K562 (cell line): Measurements from ENCODE around the gene FIZ1. TPM values are rescaled to one million over a fixed set of nuclear protein-coding genes. Genes with fewer than 3 reads are reported as not detected.

ENCODE experiments used
- ATAC-seq: fragments of 200-7000 bp; cut with Tn5 transposase; 3 replicates; pipeline ENCODE4 v1.9.1; 2020; ENCODE audit warnings: moderate library complexity
- BruUV-seq: library from RNA; stranded (reverse); fragments of 400-500 nt; replicated peaks from 2 replicates; lab custom pipeline; 2021; lab: Mats Ljungman, UMichigan
- CTCF ChIA-PET: fragments of 300-600 bp; formaldehyde crosslinking; extraction: SDS; loops from one replicate; lab custom pipeline; 2021; ENCODE audit warnings: low intra/inter-chr PET ratio; lab: Yijun Ruan, JAX
- POLR2A ChIA-PET: fragments of 300-600, 350-650 bp; sonication (Branson Sonifier 250); formaldehyde crosslinking; extraction: SDS; loops from one replicate; lab custom pipeline; 2021; ENCODE audit warnings: antibody characterized with exemption, inconsistent platforms; lab: Yijun Ruan, JAX
- DNase-seq, 4 experiments: peaks; one replicate each; pipeline versions ENCODE4 v3.0.0 to v3.0.0-alpha.2; 2011 to 2018; ENCODE audit warnings: low spot score in 3 of 4, mixed read lengths in 3 of 4; ENCODE audit errors: extremely low read depth in 1 of 4
- FAIRE-seq: peaks from 2 replicates; lab custom pipeline; 2011; peaks lifted over from hg19 to GRCh38; lab: Jason Lieb, UNC
- H2AFZ ChIP-seq: 2 replicates; pipeline ENCODE4 v1.6.0; 2011; ENCODE audit warnings: low read depth, low read length, control low read depth, inconsistent platforms
- H3K27ac ChIP-seq: fragments of 200-600 bp; 3 replicates; pipeline ENCODE4 v1.8.0; 2011; ENCODE audit warnings: low read depth, mild to moderate bottlenecking, control low read depth, inconsistent platforms, low read length, moderate library complexity, mixed read lengths; ENCODE audit errors: extremely low read depth
- H3K27me3 ChIP-seq, 2 experiments: fragments of 300-600 bp in 1 of 2; 2 replicates in 1 of 2; 3 replicates in 1 of 2; pipeline versions ENCODE4 v1.6.0 to v1.8.0; 2011; ENCODE audit warnings: inconsistent platforms in 2 of 2, low read length in 2 of 2, mild to moderate bottlenecking in 1 of 2, mixed read lengths in 1 of 2, moderate library complexity in 1 of 2; ENCODE audit not compliant: control insufficient read depth in 2 of 2, insufficient read depth in 2 of 2
- H3K36me3 ChIP-seq: fragments of 300-600 bp; 3 replicates; pipeline ENCODE4 v1.8.0; 2011; ENCODE audit warnings: mild to moderate bottlenecking, low read length, inconsistent platforms; ENCODE audit not compliant: control insufficient read depth, insufficient read depth
- H3K4me1 ChIP-seq, 2 experiments: fragments of 200-600 bp in 1 of 2; replicated peaks in 1 of 2; 2 replicates in 1 of 2; 3 replicates in 1 of 2; pipeline versions ENCODE4 v1.5.1 to v1.8.0; 2011; ENCODE audit warnings: inconsistent platforms in 2 of 2, low read length in 2 of 2, mild to moderate bottlenecking in 1 of 2, mixed read lengths in 1 of 2, moderate library complexity in 1 of 2; ENCODE audit not compliant: control insufficient read depth in 2 of 2, insufficient read depth in 2 of 2
- H3K4me2 ChIP-seq: 2 replicates; pipeline ENCODE4 v1.6.1; 2011; ENCODE audit warnings: low read length, control low read depth, inconsistent platforms, mixed read lengths; ENCODE audit not compliant: insufficient read depth
- H3K4me3 ChIP-seq: fragments of 200-600 bp; sonication (generic), shearing (Covaris generic); 2 replicates; pipeline ENCODE4 v1.5.1; 2016; ENCODE audit warnings: control low read depth, inconsistent platforms
- H3K79me2 ChIP-seq: fragments of 200-600 bp; 3 replicates; pipeline ENCODE4 v1.8.0; 2011; ENCODE audit warnings: low read length, inconsistent platforms; ENCODE audit not compliant: control insufficient read depth, insufficient read depth
- H3K9ac ChIP-seq, 2 experiments: 2 replicates each; pipeline versions ENCODE4 v1.6.0 to v1.6.1; 2011; ENCODE audit warnings: low read depth in 2 of 2, low read length in 2 of 2, control low read depth in 1 of 2, inconsistent platforms in 1 of 2, mild to moderate bottlenecking in 1 of 2, mixed read lengths in 1 of 2; ENCODE audit not compliant: insufficient read depth in 1 of 2
- H3K9me1 ChIP-seq: one replicate; pipeline ENCODE4 v1.6.0; 2011; ENCODE audit warnings: inconsistent platforms, mild to moderate bottlenecking, low read length, moderate library complexity; ENCODE audit not compliant: control insufficient read depth, insufficient read depth
- H3K9me3 ChIP-seq: replicated peaks from 2 replicates; pipeline ENCODE4 v1.5.1; 2011; ENCODE audit warnings: low read depth, low read length, inconsistent platforms; ENCODE audit not compliant: control insufficient read depth, insufficient read depth
- H4K20me1 ChIP-seq: replicated peaks from 2 replicates; pipeline ENCODE4 v1.6.1; 2011; ENCODE audit warnings: low read length, inconsistent platforms, mixed read lengths; ENCODE audit not compliant: control insufficient read depth, insufficient read depth
- HCFC1 ChIP-seq: IDR thresholded peaks from 2 replicates; pipeline ENCODE4 v1.6.1; 2012; ENCODE audit warnings: low read depth, low read length, improper control_type of control experiment
- HDAC1 ChIP-seq, 2 experiments: fragments of 450-650 bp; IDR thresholded peaks; 2 replicates each; pipeline ENCODE4 v1.6.1; 2016 to 2017; ENCODE audit warnings: inconsistent platforms in 1 of 2, mild to moderate bottlenecking in 1 of 2, moderate library complexity in 1 of 2
- KDM4B ChIP-seq, 2 experiments: fragments of 450-650 bp in 1 of 2; sonication (generic) in 1 of 2; IDR thresholded peaks; 2 replicates each; pipeline ENCODE4 v1.6.1; 2016 to 2017; ENCODE audit warnings: borderline replicate concordance in 2 of 2, antibody characterized with exemption in 1 of 2, low read depth in 1 of 2, mild to moderate bottlenecking in 1 of 2
- KLF1 ChIP-seq: fragments of 450-650 bp; IDR thresholded peaks from 2 replicates; pipeline ENCODE4 v1.6.1; 2016; ENCODE audit warnings: missing genetic modification characterization, missing compliant biosample characterization
- MAZ ChIP-seq, 2 experiments: fragments of 450-650 bp in 1 of 2; sonication (generic) in 1 of 2; formaldehyde crosslinking; IDR thresholded peaks in 1 of 2; conservative IDR thresholded peaks in 1 of 2; 2 replicates each; pipeline versions ENCODE4 v1.4.0 to v1.5.0; 2020; ENCODE audit warnings: mild to moderate bottlenecking in 1 of 2, missing genetic modification reagents in 1 of 2
- POLR2AphosphoS5 ChIP-seq: IDR thresholded peaks from 2 replicates; pipeline ENCODE4 v1.6.1; 2011; ENCODE audit warnings: mild to moderate bottlenecking, low read depth, low read length, moderate library complexity; ENCODE audit not compliant: control insufficient read depth, insufficient read depth
- RBFOX2 ChIP-seq: fragments of 200-400 bp; formaldehyde crosslinking; IDR thresholded peaks from 2 replicates; pipeline ENCODE4 v1.6.1; 2017; ENCODE audit warnings: low read depth, mild to moderate bottlenecking, low read length, moderate library complexity
- SAP30 ChIP-seq: fragments of 200-600 bp; sonication (generic); IDR thresholded peaks from 2 replicates; pipeline ENCODE4 v1.6.1; 2012; ENCODE audit warnings: borderline replicate concordance, low read depth, mild to moderate bottlenecking, moderate library complexity, low read length, control low read depth, inconsistent platforms; ENCODE audit not compliant: insufficient read depth, poor library complexity, severe bottlenecking
- SP1 ChIP-seq: sonication (generic); formaldehyde crosslinking; IDR thresholded peaks from 2 replicates; pipeline ENCODE4 v1.8.1; 2022; ENCODE audit warnings: mild to moderate bottlenecking, missing genetic modification reagents
- ZNF140 ChIP-seq: fragments of 250-450 bp; sonication (Bioruptor Pico); IDR thresholded peaks from 2 replicates; pipeline ENCODE4 v1.8.0; 2021; ENCODE audit warnings: moderate library complexity, mild to moderate bottlenecking, inconsistent platforms
- WGBS: fragments of 100-300 bp; shearing (Covaris generic); methylation state at CpG from one replicate; pipeline ENCODE4 v1.1.6; 2016; ENCODE audit warnings: low coverage, mixed read lengths; ENCODE audit not compliant: insufficient coverage; ENCODE audit errors: missing lambda C conversion rate; 5-methylcytosine and 5-hydroxymethylcytosine counted together
- in situ Hi-C: fragments of 300-500 bp; cut with MboI; formaldehyde crosslinking; loops from 4 replicates; pipeline ENCODE4 v1.15.0; 2018; ENCODE audit warnings: inconsistent platforms, mixed read lengths
- intact Hi-C: fragments of 100-400 bp; cut with micrococcal nuclease; formaldehyde crosslinking; loops from 2 replicates; pipeline ENCODE4 v1.14.2; 2022
- polyA plus RNA-seq, 8 experiments: library from polyadenylated mRNA; depleted of rRNA in 4 of 8; stranded (reverse) in 5 of 8; unstranded in 3 of 8; fragments of >200 nt; fragmentation: Nextera tagmentation in 2 of 8; fragmentation: Illumina TruSeq in 1 of 8; extraction: Ambion mirVana in 2 of 8; extraction: Trizol in 1 of 8; gene quantifications; 2 replicates each; pipeline versions ENCODE4 v1.2.1 to v1.2.3, GENCODE V29; 2011 to 2014; ENCODE audit warnings: inconsistent platforms in 1 of 8, missing spikeins in 1 of 8
- total RNA-seq, 7 experiments: library from RNA; depleted of rRNA in 6 of 7; stranded (reverse); fragments of >200 nt in 6 of 7; fragmentation: Illumina TruSeq in 2 of 7; extraction: Trizol in 2 of 7; gene quantifications; 2 replicates each; pipeline versions ENCODE4 v1.2.1 to v1.2.3, GENCODE V29; 2011 to 2021; ENCODE audit warnings: low replicate concordance in 1 of 7
- TF ChIP-seq, protein P1 (sequence below): fragments of 450-650 bp; formaldehyde crosslinking; IDR thresholded peaks from 2 replicates; pipeline ENCODE4 v1.4.0; 2022; ENCODE audit warnings: missing genetic modification characterization
- TF ChIP-seq, protein P2 (sequence below), 2 experiments: IDR thresholded peaks; 2 replicates each; pipeline ENCODE4 v1.6.1; 2012; ENCODE audit warnings: improper control_type of control experiment in 2 of 2, low read depth in 2 of 2, low read length in 2 of 2, borderline replicate concordance in 1 of 2
- TF ChIP-seq, protein P3 (sequence below): sonication (generic); formaldehyde crosslinking; IDR thresholded peaks from 2 replicates; pipeline ENCODE4 v1.8.0; 2022; ENCODE audit warnings: missing genetic modification reagents, mild to moderate bottlenecking, moderate library complexity, borderline replicate concordance

The FIZ1 gene
- total and polyA plus RNA-seq, 9 of the 15 experiments (the other 6 are each of a cell fraction or from before 2014, with no cell fraction given) = 0.79 to 17.5 (median 5.5) TPM

DNA sequence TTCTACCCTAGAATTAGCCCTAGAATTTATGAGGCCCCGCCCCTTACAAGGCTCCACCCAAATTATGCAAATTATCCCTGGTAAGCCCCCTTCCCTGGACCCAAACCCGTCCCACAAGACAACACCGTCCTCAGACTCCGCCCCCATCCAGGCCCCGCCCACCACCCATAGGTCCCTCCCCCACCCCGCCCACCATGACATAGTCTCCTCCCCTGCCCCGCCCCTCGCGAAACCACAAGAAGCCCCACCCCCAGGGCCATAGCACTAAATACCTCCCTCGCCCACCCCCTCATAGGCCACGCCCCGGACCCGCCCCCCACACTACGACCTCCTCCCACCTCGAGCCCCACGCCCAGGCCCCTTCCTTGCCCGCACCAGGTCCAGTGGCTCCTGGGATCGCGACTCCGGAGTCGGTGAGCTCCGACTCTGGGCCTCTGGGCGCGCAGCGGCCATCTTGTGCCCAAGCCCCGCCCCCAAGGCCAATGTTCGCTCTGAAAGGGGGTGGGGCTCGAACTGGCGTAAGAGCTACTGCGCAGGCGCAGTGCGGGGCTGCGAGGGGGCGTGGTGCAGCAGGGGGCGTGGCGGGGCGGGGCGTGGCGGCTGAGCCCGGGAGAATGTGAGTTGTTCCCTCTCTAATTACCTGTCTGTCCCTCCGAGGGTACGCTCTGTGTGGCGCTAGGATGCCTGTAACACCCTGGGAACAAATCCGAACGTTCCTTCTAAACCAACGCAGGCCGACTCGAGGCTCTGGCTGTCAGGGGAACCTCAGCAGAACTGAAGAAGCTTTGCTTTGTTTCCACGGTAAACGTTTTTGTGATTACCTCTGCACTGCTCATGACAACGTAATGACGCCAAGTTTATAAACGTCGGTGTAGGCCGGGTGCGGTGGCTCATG, 25.0 kb upstream of the FIZ1 start, which contains the start of gene ZNF784:
Gene ZNF784 (minus strand): TSS at position 458 of the 895 bp plus-strand sequence. CDS start 5 bp downstream, at position 453.
- no peaks in the 10 kb centered on the region; the same call in 1 of the 2 replicates for H4K20me1 ChIP-seq
- H3K27ac ChIP-seq = peak within 1 kb of the TSS; percentile 93
- H3K36me3 ChIP-seq = peaks cover 9% of the 10 kb centered on the region; the same call in 1 of the 3 replicates
- H2AFZ ChIP-seq = peak within 1 kb of the TSS; percentile 99
- ATAC-seq (peak; percentile 88), DNase-seq (peak; percentile 95 to 97 (median 97)), FAIRE-seq (peak; percentile 92)
- no peaks in the 10 kb centered on the region for H3K27me3 ChIP-seq
- intact Hi-C loops (no loop called here), in situ Hi-C loops (loop anchor here (5.0 to 25.0 kb wide), 4 partner anchors 107 to 688 kb away; partner anchors contain the start of genes BRSK1, HSPBP1, TNNT1 and ZSCAN5A)
- no TSS peak for BruUV-seq
- WGBS = 1% methylated on average over 48 of the region's 56 CpGs
- H3K4me2 ChIP-seq = peak within 1 kb of the TSS; percentile 89
- H3K9me3 ChIP-seq = no peaks in the 10 kb centered on the region
- peaks cover 9 to 11% of the 10 kb centered on the region in 2 experiments; a peak in 4 of 5 replicates for H3K4me1 ChIP-seq
- H3K9me1 ChIP-seq = peaks cover 3% of the 10 kb centered on the region
- peak within 1 kb of the TSS; percentile 67 to 95 for H3K9ac ChIP-seq
- peak within 1 kb of the TSS; percentile 53 for H3K4me3 ChIP-seq
- CTCF ChIA-PET = no interaction called here
- peaks cover 7% of the 10 kb centered on the region; the same call in 2 of the 3 replicates for H3K79me2 ChIP-seq
- POLR2A ChIA-PET = interaction anchor here (0.6 to 3.8 kb wide), 18 partner anchors 9 to 551 kb away, joined by 3 to 18 read pairs (median 3); partner anchors contain the start of genes FIZ1, TMEM238 and ZNF865
- peak; percentile 80 for TF ChIP-seq SAP30
- peak; percentile 77 for TF ChIP-seq RBFOX2
- TF ChIP-seq, protein P1, sequence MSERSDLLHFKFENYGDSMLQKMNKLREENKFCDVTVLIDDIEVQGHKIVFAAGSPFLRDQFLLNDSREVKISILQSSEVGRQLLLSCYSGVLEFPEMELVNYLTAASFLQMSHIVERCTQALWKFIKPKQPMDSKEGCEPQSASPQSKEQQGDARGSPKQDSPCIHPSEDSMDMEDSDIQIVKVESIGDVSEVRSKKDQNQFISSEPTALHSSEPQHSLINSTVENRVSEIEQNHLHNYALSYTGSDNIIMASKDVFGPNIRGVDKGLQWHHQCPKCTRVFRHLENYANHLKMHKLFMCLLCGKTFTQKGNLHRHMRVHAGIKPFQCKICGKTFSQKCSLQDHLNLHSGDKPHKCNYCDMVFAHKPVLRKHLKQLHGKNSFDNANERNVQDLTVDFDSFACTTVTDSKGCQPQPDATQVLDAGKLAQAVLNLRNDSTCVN (CRISPR knock-in tag) = no peak
- 0 out of 4 replicates have a peak, but pooled peaks of 1 of the 2 experiments have one; percentile 45 for TF ChIP-seq HDAC1 (IDR thresholded peaks at IDR 0.05)
- TF ChIP-seq, protein P2, sequence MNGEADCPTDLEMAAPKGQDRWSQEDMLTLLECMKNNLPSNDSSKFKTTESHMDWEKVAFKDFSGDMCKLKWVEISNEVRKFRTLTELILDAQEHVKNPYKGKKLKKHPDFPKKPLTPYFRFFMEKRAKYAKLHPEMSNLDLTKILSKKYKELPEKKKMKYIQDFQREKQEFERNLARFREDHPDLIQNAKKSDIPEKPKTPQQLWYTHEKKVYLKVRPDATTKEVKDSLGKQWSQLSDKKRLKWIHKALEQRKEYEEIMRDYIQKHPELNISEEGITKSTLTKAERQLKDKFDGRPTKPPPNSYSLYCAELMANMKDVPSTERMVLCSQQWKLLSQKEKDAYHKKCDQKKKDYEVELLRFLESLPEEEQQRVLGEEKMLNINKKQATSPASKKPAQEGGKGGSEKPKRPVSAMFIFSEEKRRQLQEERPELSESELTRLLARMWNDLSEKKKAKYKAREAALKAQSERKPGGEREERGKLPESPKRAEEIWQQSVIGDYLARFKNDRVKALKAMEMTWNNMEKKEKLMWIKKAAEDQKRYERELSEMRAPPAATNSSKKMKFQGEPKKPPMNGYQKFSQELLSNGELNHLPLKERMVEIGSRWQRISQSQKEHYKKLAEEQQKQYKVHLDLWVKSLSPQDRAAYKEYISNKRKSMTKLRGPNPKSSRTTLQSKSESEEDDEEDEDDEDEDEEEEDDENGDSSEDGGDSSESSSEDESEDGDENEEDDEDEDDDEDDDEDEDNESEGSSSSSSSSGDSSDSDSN (IDR thresholded peaks at IDR 0.05; ENCODE audit: borderline replicate concordance in 1 of 2, low read depth in 2 of 2, low read length in 2 of 2) = no peak
- peak; percentile 39 to 75; a peak in 3 of 4 replicates for TF ChIP-seq MAZ (CRISPR knock-in tag; conservative IDR thresholded peaks at IDR 0.05 in 1 of 2, IDR thresholded peaks at IDR 0.05 in 1 of 2)
- TF ChIP-seq, protein P3, sequence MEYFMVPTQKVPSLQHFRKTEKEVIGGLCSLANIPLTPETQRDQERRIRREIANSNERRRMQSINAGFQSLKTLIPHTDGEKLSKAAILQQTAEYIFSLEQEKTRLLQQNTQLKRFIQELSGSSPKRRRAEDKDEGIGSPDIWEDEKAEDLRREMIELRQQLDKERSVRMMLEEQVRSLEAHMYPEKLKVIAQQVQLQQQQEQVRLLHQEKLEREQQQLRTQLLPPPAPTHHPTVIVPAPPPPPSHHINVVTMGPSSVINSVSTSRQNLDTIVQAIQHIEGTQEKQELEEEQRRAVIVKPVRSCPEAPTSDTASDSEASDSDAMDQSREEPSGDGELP = 0 out of 2 replicates have a peak, but pooled peaks have one; percentile 57
- TF ChIP-seq KDM4B (IDR thresholded peaks at IDR 0.05; ENCODE audit: borderline replicate concordance in 2 of 2, low read depth in 1 of 2) = no peak
- peak; percentile 83 for TF ChIP-seq POLR2AphosphoS5
- no peak for TF ChIP-seq ZNF140 (CRISPR knock-in tag)
- peak; percentile 94 for TF ChIP-seq SP1 (CRISPR knock-in tag)
- TF ChIP-seq HCFC1 = peak; percentile 34
- peak; percentile 18; the same call in 1 of the 2 replicates for TF ChIP-seq KLF1
